Measurements from ENCODE around the gene ADAM23. TPM values are rescaled to one million over a fixed set of nuclear protein-coding genes. Genes with fewer than 3 reads are reported as not detected.

Gene ADAM23
- total RNA-seq, 2 donors from 2014 or later, result 7.6 to 34.6 TPM

DNA sequence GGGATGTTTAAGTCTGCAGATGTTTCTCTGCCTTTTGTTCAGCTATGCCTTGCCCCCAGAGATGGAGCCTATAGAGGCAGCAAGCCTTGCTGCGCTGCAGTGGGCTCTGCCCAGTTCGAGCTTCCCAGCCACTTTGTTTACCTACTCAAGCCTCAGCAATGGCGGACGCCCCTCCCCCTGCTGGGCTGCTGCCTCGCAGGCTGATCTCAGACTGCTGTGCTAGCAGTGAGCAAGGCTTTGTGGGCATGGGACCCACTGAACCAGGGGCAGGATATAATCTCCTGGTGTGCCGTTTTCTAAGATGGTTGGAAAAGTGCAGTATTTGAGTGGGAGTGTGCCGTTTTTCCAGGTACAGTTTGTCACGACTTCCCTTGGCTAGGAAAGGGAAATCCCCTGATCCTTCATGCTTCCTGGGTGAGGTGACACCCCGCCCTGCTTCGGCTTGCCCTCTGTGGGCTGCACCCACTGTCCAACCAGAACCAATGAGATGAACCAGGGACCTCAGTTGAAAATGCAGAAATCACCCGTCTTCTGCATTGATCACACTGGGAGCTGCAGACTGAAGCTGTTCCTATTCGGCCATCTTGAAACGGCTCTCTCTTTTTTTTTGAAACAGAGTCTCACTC lies 27.6 kb upstream of the ADAM23 start:
- no peak for DNase-seq (ENCODE audit: low spot score)
- H3K27ac ChIP-seq, result no peak overlapping the region
- H3K9me3 ChIP-seq, result peaks cover 0 to 16% of the 10 kb centered on the region in 2 donors
- TF ChIP-seq, protein P1, sequence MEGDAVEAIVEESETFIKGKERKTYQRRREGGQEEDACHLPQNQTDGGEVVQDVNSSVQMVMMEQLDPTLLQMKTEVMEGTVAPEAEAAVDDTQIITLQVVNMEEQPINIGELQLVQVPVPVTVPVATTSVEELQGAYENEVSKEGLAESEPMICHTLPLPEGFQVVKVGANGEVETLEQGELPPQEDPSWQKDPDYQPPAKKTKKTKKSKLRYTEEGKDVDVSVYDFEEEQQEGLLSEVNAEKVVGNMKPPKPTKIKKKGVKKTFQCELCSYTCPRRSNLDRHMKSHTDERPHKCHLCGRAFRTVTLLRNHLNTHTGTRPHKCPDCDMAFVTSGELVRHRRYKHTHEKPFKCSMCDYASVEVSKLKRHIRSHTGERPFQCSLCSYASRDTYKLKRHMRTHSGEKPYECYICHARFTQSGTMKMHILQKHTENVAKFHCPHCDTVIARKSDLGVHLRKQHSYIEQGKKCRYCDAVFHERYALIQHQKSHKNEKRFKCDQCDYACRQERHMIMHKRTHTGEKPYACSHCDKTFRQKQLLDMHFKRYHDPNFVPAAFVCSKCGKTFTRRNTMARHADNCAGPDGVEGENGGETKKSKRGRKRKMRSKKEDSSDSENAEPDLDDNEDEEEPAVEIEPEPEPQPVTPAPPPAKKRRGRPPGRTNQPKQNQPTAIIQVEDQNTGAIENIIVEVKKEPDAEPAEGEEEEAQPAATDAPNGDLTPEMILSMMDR (IDR thresholded peaks at IDR 0.05), result no peak
- no peaks in the 10 kb centered on the region for H3K36me3 ChIP-seq
- H3K4me1 ChIP-seq, result no peaks in the 10 kb centered on the region
- H3K27me3 ChIP-seq, result no peaks in the 10 kb centered on the region
- no peak overlapping the region for H3K4me3 ChIP-seq

DNA sequence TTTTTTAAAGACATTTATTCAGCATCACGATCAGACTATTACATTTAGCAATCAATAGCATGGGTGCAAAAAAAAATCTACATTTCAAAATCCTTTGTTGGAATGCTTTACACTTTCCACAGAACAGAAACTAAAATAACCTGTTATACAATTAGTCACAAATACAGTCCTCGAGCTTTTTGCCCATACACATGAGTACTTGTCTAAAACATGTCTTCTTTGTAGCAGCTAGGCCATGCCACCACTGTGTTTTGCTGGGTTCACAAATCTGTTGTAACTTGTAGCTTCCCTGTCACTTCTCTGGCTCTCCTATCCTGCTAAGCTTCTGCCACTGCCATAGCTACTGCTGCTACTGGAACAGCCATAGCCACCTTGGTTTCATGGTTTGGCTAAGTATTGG lies 24.4 kb upstream of the ADAM23 start:
- TF ChIP-seq, protein P1 (IDR thresholded peaks at IDR 0.05), result no peak

DNA sequence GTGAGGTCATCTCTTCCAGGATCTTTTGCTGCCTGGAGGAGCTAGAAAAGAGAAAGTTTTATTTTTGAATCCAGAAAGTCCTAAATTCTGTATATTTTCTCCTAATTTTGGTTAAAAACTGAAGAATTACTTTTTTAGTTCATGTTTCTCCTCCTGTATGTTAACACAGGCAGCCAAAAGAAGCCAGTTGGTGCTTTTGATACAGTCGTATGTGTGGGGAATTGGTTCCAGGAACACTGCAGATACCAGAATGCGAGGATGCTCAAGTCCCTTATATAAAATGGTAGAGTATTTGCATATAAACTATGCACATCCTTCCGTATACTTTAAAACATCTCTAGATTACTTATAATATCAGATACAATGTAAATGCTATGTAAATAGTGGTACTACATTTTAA lies 22.6 kb upstream of the ADAM23 start:
- no peak overlapping the region for H3K4me3 ChIP-seq
- no peaks in the 10 kb centered on the region for H3K36me3 ChIP-seq
- no peaks in the 10 kb centered on the region for H3K4me1 ChIP-seq
- H3K9me3 ChIP-seq, result peaks cover 0 to 11% of the 10 kb centered on the region in 2 donors
- TF ChIP-seq, protein P1 (IDR thresholded peaks at IDR 0.05), result no peak
- H3K27me3 ChIP-seq, result no peaks in the 10 kb centered on the region
- H3K27ac ChIP-seq, result no peak overlapping the region
- DNase-seq (ENCODE audit: low spot score), result no peak

More for the DNA sequence above, 24.4 kb upstream of the ADAM23 start:
- Histone ChIP-seq H3K36me3 (no peaks in the 10 kb centered on the region), H3K9me3 (peaks cover 0 to 11% of the 10 kb centered on the region in 2 donors), H3K27ac (no peak overlapping the region), H3K4me1 (no peaks in the 10 kb centered on the region), H3K27me3 (no peaks in the 10 kb centered on the region), H3K4me3 (no peak overlapping the region)
- no peak for DNase-seq (ENCODE audit: low spot score)

DNA sequence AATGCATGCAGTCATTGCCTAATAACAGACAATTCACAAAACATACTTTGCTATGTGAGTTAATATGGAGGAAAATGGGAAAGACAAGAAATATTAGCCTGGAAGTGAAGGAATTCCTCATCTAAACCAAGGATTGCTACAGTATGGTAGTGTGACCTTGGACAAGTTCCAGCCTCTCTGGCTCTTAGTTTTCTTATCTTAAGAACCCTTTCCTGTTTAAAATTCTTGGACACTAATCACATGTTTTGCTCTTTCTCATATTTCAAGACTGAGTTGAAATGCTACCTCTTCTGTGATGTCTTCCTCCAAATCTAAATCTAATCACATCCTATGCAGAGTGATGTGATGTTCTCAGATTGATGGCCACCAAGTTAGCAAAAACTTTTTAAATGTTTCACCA lies 20.8 kb upstream of the ADAM23 start:
- DNase-seq (ENCODE audit: low spot score), result no peak
- no peaks in the 10 kb centered on the region for H3K36me3 ChIP-seq
- TF ChIP-seq, protein P1 (IDR thresholded peaks at IDR 0.05), result no peak
- peaks cover 0 to 11% of the 10 kb centered on the region in 2 donors for H3K9me3 ChIP-seq
- no peaks in the 10 kb centered on the region for H3K27me3 ChIP-seq
- no peak overlapping the region for H3K27ac ChIP-seq
- no peaks in the 10 kb centered on the region for H3K4me1 ChIP-seq
- H3K4me3 ChIP-seq, result no peak overlapping the region

DNA sequence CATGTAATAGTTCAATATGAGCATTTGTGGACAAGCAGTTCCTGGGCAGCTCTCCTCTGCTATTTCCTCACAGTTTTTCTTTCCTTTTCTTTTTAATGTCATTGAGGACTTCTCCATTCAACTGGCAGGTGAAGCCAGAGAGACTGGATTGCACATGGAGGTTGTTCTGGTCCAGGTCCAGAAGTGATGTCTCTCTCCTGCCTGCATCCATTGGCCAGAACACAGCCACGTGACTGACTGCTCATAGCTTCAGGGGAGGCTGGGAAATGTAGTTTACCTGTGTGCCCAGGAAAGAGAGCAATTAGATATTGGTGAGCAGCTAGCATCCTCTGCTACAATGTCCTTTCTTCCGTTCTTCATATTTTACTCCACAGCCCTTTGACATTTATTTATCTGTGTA lies 20.2 kb upstream of the ADAM23 start:
- no peaks in the 10 kb centered on the region for H3K4me1 ChIP-seq
- H3K9me3 ChIP-seq, result peaks cover 0 to 7% of the 10 kb centered on the region in 2 donors
- no peaks in the 10 kb centered on the region for H3K27me3 ChIP-seq
- no peaks in the 10 kb centered on the region for H3K36me3 ChIP-seq
- no peak for DNase-seq (ENCODE audit: low spot score)
- TF ChIP-seq, protein P1 (IDR thresholded peaks at IDR 0.05), result no peak
- no peak overlapping the region for H3K27ac ChIP-seq
- H3K4me3 ChIP-seq, result no peak overlapping the region

DNA sequence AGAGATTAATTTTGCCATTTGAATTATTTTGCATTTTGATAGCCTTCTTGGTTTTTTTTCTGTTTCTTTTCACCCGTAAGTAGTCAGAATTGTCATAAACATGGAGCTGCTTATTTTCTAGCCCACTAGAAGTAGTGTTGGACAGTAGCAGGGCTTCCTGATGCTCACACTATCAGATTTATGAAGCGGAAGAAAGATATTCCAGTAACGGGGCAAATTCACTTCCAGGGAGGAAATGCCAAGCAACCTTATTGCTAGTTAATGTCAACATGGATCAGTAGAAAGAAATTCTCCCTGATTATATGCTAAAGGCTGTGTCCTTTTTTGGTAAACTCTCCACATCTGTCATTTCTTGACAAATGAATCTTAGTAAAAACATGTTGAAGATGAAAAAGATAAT lies 19.2 kb upstream of the ADAM23 start:
- Histone ChIP-seq H3K36me3 (no peaks in the 10 kb centered on the region), H3K27me3 (no peaks in the 10 kb centered on the region), H3K27ac (no peak overlapping the region), H3K9me3 (no peaks in the 10 kb centered on the region), H3K4me1 (no peaks in the 10 kb centered on the region), H3K4me3 (no peak overlapping the region)
- TF ChIP-seq, protein P1 (IDR thresholded peaks at IDR 0.05), result no peak
- DNase-seq (ENCODE audit: low spot score), result no peak
